Measurements from ENCODE around the gene SCML2. TPM values are rescaled to one million over a fixed set of nuclear protein-coding genes. Genes with fewer than 3 reads are reported as not detected.

Gene SCML2
- total RNA-seq, 1 experiment from 2014 or later, result 7.1 TPM

DNA sequence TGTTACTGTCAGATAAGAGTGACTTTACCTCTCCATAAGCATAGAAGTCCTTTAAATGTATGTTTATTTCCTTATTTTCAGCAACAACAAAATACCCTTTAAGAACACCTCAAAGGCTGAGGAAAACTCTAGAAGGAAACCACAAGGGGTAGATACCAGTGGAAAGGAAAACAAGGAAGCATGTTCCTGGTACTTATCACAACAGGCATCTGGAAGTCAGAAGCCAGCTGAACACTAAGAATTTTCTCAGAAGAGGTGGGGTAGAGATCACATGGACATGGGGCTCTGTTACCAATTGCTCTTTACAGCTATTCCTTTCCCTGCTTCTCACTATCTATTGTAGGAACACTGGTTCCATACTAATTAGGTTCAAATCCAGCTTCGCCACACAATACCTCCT, 82.3 kb downstream of the SCML2 start:
- ChIA-PET POLR2A (no interaction called here), CTCF (no interaction called here)
- Histone ChIP-seq H3K4me3 (ENCODE audit: low read depth in 2 of 2, low read length in 2 of 2) (no peak overlapping the region), H3K27me3 (ENCODE audit: control insufficient read depth, insufficient read depth, low read length) (no peaks in the 10 kb centered on the region), H3K27ac (ENCODE audit: low read length) (no peak overlapping the region), H3K9me3 (ENCODE audit: control insufficient read depth, insufficient read depth, low read depth, low read length) (no peaks in the 10 kb centered on the region), H3K4me1 (ENCODE audit: control insufficient read depth, insufficient read depth, low read length) (no peaks in the 10 kb centered on the region), H3K36me3 (ENCODE audit: control insufficient read depth, insufficient read depth, low read length) (no peaks in the 10 kb centered on the region)
- no peak for TF ChIP-seq CTCF (IDR thresholded peaks at IDR 0.05)
- TF ChIP-seq SIN3A (IDR thresholded peaks at IDR 0.05; ENCODE audit: borderline replicate concordance, insufficient read depth, low read depth, low read length), result no peak
- TF ChIP-seq, protein P1, sequence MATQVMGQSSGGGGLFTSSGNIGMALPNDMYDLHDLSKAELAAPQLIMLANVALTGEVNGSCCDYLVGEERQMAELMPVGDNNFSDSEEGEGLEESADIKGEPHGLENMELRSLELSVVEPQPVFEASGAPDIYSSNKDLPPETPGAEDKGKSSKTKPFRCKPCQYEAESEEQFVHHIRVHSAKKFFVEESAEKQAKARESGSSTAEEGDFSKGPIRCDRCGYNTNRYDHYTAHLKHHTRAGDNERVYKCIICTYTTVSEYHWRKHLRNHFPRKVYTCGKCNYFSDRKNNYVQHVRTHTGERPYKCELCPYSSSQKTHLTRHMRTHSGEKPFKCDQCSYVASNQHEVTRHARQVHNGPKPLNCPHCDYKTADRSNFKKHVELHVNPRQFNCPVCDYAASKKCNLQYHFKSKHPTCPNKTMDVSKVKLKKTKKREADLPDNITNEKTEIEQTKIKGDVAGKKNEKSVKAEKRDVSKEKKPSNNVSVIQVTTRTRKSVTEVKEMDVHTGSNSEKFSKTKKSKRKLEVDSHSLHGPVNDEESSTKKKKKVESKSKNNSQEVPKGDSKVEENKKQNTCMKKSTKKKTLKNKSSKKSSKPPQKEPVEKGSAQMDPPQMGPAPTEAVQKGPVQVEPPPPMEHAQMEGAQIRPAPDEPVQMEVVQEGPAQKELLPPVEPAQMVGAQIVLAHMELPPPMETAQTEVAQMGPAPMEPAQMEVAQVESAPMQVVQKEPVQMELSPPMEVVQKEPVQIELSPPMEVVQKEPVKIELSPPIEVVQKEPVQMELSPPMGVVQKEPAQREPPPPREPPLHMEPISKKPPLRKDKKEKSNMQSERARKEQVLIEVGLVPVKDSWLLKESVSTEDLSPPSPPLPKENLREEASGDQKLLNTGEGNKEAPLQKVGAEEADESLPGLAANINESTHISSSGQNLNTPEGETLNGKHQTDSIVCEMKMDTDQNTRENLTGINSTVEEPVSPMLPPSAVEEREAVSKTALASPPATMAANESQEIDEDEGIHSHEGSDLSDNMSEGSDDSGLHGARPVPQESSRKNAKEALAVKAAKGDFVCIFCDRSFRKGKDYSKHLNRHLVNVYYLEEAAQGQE (IDR thresholded peaks at IDR 0.05; ENCODE audit: insufficient read depth in 1 of 2, low read depth in 2 of 2, low read length in 1 of 2), result no peak
- TF ChIP-seq TCF7L2 (IDR thresholded peaks at IDR 0.05; ENCODE audit: low read depth, low read length), result no peak
- no peak for TF ChIP-seq POLR2AphosphoS5 (IDR thresholded peaks at IDR 0.05; ENCODE audit: low read depth, low read length)
- ATAC-seq (no peak), DNase-seq (ENCODE audit: low read depth, low spot score) (no peak)
- no TSS peak for BruUV-seq (replicated peaks)
- in situ Hi-C loops (cut with HindIII; ENCODE audit: low pct_unique_long_range_greater_than_20kb, low sequenced_read_pairs), result no loop called here
- intact Hi-C loops (cut with micrococcal nuclease; ENCODE audit: unreplicated experiment), result no loop called here

DNA sequence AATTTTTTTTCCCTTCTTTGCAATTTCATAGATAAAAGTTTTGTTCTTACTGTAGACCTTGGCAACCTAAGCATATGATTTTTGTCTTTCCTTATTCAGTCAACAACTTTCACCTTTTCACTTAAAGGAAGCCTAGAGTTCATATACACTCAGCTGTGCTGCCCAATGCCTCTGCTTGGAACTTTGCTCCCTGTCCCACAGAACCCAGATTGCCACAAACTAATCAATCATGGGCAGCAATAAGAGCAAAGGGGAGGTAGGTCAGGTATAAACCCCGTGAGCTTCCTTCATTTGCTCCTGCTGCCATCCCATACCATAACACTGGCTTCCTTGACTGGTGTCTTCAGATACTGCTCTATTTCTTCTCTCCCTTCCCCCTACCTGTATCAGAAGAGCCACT, 82.8 kb downstream of the SCML2 start:
- Histone ChIP-seq H3K27me3 (ENCODE audit: control insufficient read depth, insufficient read depth, low read length) (no peaks in the 10 kb centered on the region), H3K27ac (ENCODE audit: low read length) (no peak overlapping the region), H3K9me3 (ENCODE audit: control insufficient read depth, insufficient read depth, low read depth, low read length) (no peaks in the 10 kb centered on the region), H3K4me1 (ENCODE audit: control insufficient read depth, insufficient read depth, low read length) (no peaks in the 10 kb centered on the region), H3K36me3 (ENCODE audit: control insufficient read depth, insufficient read depth, low read length) (no peaks in the 10 kb centered on the region), H3K4me3 (ENCODE audit: low read depth in 2 of 2, low read length in 2 of 2) (no peak overlapping the region)
- POLR2A ChIA-PET, result no interaction called here
- CTCF ChIA-PET, result no interaction called here
- ATAC-seq (no peak), DNase-seq (ENCODE audit: low read depth, low spot score) (no peak)
- intact Hi-C loops (cut with micrococcal nuclease; ENCODE audit: unreplicated experiment) (no loop called here), in situ Hi-C loops (cut with HindIII; ENCODE audit: low pct_unique_long_range_greater_than_20kb, low sequenced_read_pairs) (no loop called here)
- no TSS peak for BruUV-seq (replicated peaks)
- no peak for TF ChIP-seq POLR2AphosphoS5 (IDR thresholded peaks at IDR 0.05; ENCODE audit: low read depth, low read length)
- TF ChIP-seq, protein P1 (IDR thresholded peaks at IDR 0.05; ENCODE audit: insufficient read depth in 1 of 2, low read depth in 2 of 2, low read length in 1 of 2), result no peak
- TF ChIP-seq TCF7L2 (IDR thresholded peaks at IDR 0.05; ENCODE audit: low read depth, low read length), result no peak
- TF ChIP-seq CTCF (IDR thresholded peaks at IDR 0.05), result no peak
- no peak for TF ChIP-seq SIN3A (IDR thresholded peaks at IDR 0.05; ENCODE audit: borderline replicate concordance, insufficient read depth, low read depth, low read length)

Data from Panc1 (cell line).